K562 (cell line): ENCODE results near the gene TRPV5. TPM values are rescaled to one million over a fixed set of nuclear protein-coding genes. Genes with fewer than 3 reads are reported as not detected.

ENCODE experiments used
- ATAC-seq: fragments of 200-7000 bp; cut with Tn5 transposase; 3 replicates; pipeline ENCODE4 v1.9.1; 2020; ENCODE audit warnings: moderate library complexity
- BruUV-seq: library from RNA; stranded (reverse); fragments of 400-500 nt; replicated peaks from 2 replicates; lab custom pipeline; 2021; lab: Mats Ljungman, UMichigan
- CTCF ChIA-PET: fragments of 300-600 bp; formaldehyde crosslinking; extraction: SDS; loops from one replicate; lab custom pipeline; 2021; ENCODE audit warnings: low intra/inter-chr PET ratio; lab: Yijun Ruan, JAX
- POLR2A ChIA-PET: fragments of 300-600, 350-650 bp; sonication (Branson Sonifier 250); formaldehyde crosslinking; extraction: SDS; loops from one replicate; lab custom pipeline; 2021; ENCODE audit warnings: antibody characterized with exemption, inconsistent platforms; lab: Yijun Ruan, JAX
- DNase-seq, 4 experiments: peaks; one replicate each; pipeline versions ENCODE4 v3.0.0 to v3.0.0-alpha.2; 2011 to 2018; ENCODE audit warnings: low spot score in 3 of 4, mixed read lengths in 3 of 4; ENCODE audit errors: extremely low read depth in 1 of 4
- FAIRE-seq: peaks from 2 replicates; lab custom pipeline; 2011; peaks lifted over from hg19 to GRCh38; lab: Jason Lieb, UNC
- H2AFZ ChIP-seq: 2 replicates; pipeline ENCODE4 v1.6.0; 2011; ENCODE audit warnings: low read depth, low read length, control low read depth, inconsistent platforms
- H3K27ac ChIP-seq: fragments of 200-600 bp; 3 replicates; pipeline ENCODE4 v1.8.0; 2011; ENCODE audit warnings: low read depth, mild to moderate bottlenecking, control low read depth, inconsistent platforms, low read length, moderate library complexity, mixed read lengths; ENCODE audit errors: extremely low read depth
- H3K27me3 ChIP-seq, 2 experiments: fragments of 300-600 bp in 1 of 2; 2 replicates in 1 of 2; 3 replicates in 1 of 2; pipeline versions ENCODE4 v1.6.0 to v1.8.0; 2011; ENCODE audit warnings: inconsistent platforms in 2 of 2, low read length in 2 of 2, mild to moderate bottlenecking in 1 of 2, mixed read lengths in 1 of 2, moderate library complexity in 1 of 2; ENCODE audit not compliant: control insufficient read depth in 2 of 2, insufficient read depth in 2 of 2
- H3K36me3 ChIP-seq: fragments of 300-600 bp; 3 replicates; pipeline ENCODE4 v1.8.0; 2011; ENCODE audit warnings: mild to moderate bottlenecking, low read length, inconsistent platforms; ENCODE audit not compliant: control insufficient read depth, insufficient read depth
- H3K4me1 ChIP-seq, 2 experiments: fragments of 200-600 bp in 1 of 2; replicated peaks in 1 of 2; 2 replicates in 1 of 2; 3 replicates in 1 of 2; pipeline versions ENCODE4 v1.5.1 to v1.8.0; 2011; ENCODE audit warnings: inconsistent platforms in 2 of 2, low read length in 2 of 2, mild to moderate bottlenecking in 1 of 2, mixed read lengths in 1 of 2, moderate library complexity in 1 of 2; ENCODE audit not compliant: control insufficient read depth in 2 of 2, insufficient read depth in 2 of 2
- H3K4me2 ChIP-seq: 2 replicates; pipeline ENCODE4 v1.6.1; 2011; ENCODE audit warnings: low read length, control low read depth, inconsistent platforms, mixed read lengths; ENCODE audit not compliant: insufficient read depth
- H3K4me3 ChIP-seq: fragments of 200-600 bp; sonication (generic), shearing (Covaris generic); 2 replicates; pipeline ENCODE4 v1.5.1; 2016; ENCODE audit warnings: control low read depth, inconsistent platforms
- H3K79me2 ChIP-seq: fragments of 200-600 bp; 3 replicates; pipeline ENCODE4 v1.8.0; 2011; ENCODE audit warnings: low read length, inconsistent platforms; ENCODE audit not compliant: control insufficient read depth, insufficient read depth
- H3K9ac ChIP-seq, 2 experiments: 2 replicates each; pipeline versions ENCODE4 v1.6.0 to v1.6.1; 2011; ENCODE audit warnings: low read depth in 2 of 2, low read length in 2 of 2, control low read depth in 1 of 2, inconsistent platforms in 1 of 2, mild to moderate bottlenecking in 1 of 2, mixed read lengths in 1 of 2; ENCODE audit not compliant: insufficient read depth in 1 of 2
- H3K9me1 ChIP-seq: one replicate; pipeline ENCODE4 v1.6.0; 2011; ENCODE audit warnings: inconsistent platforms, mild to moderate bottlenecking, low read length, moderate library complexity; ENCODE audit not compliant: control insufficient read depth, insufficient read depth
- H3K9me3 ChIP-seq: replicated peaks from 2 replicates; pipeline ENCODE4 v1.5.1; 2011; ENCODE audit warnings: low read depth, low read length, inconsistent platforms; ENCODE audit not compliant: control insufficient read depth, insufficient read depth
- H4K20me1 ChIP-seq: replicated peaks from 2 replicates; pipeline ENCODE4 v1.6.1; 2011; ENCODE audit warnings: low read length, inconsistent platforms, mixed read lengths; ENCODE audit not compliant: control insufficient read depth, insufficient read depth
- HMG20A ChIP-seq: fragments of 450-650 bp; formaldehyde crosslinking; conservative IDR thresholded peaks from 2 replicates; pipeline ENCODE4 v1.4.0; 2020; ENCODE audit warnings: mild to moderate bottlenecking, mixed read lengths
- ILF3 ChIP-seq: fragments of 450-650 bp; IDR thresholded peaks from 2 replicates; pipeline ENCODE4 v1.6.1; 2018; ENCODE audit warnings: antibody characterized with exemption, mild to moderate bottlenecking, moderate library complexity, borderline replicate concordance
- ILK ChIP-seq: fragments of 450-650 bp; IDR thresholded peaks from 2 replicates; pipeline ENCODE4 v1.6.1; 2016; ENCODE audit warnings: missing genetic modification characterization, low read depth, mild to moderate bottlenecking, missing compliant biosample characterization, moderate library complexity, borderline replicate concordance
- MAFF ChIP-seq: IDR thresholded peaks from 2 replicates; pipeline ENCODE4 v1.6.1; 2012; ENCODE audit warnings: low read length, improper control_type of control experiment
- MAFK ChIP-seq: IDR thresholded peaks from 2 replicates; pipeline ENCODE4 v1.6.1; 2011; ENCODE audit warnings: low read length, improper control_type of control experiment
- MEIS2 ChIP-seq: fragments of 450-650 bp; IDR thresholded peaks from 2 replicates; pipeline ENCODE4 v1.6.1; 2014; ENCODE audit warnings: mild to moderate bottlenecking; ENCODE audit not compliant: partially characterized antibody
- NFATC3 ChIP-seq: fragments of 450-650 bp; IDR thresholded peaks from 2 replicates; pipeline ENCODE4 v1.6.1; 2017; ENCODE audit warnings: mild to moderate bottlenecking
- ZNF316 ChIP-seq: fragments of 450-650 bp; IDR thresholded peaks from 2 replicates; pipeline ENCODE4 v1.6.1; 2016
- ZNF586 ChIP-seq: fragments of 450-650 bp; formaldehyde crosslinking; conservative IDR thresholded peaks from 2 replicates; pipeline ENCODE4 v1.4.0; 2020; ENCODE audit warnings: mild to moderate bottlenecking, moderate library complexity
- ZNF592 ChIP-seq: fragments of 450-650 bp; IDR thresholded peaks from 2 replicates; pipeline ENCODE4 v1.6.1; 2017; ENCODE audit warnings: antibody characterized with exemption, mild to moderate bottlenecking
- WGBS: fragments of 100-300 bp; shearing (Covaris generic); methylation state at CpG from one replicate; pipeline ENCODE4 v1.1.6; 2016; ENCODE audit warnings: low coverage, mixed read lengths; ENCODE audit not compliant: insufficient coverage; ENCODE audit errors: missing lambda C conversion rate; 5-methylcytosine and 5-hydroxymethylcytosine counted together
- in situ Hi-C: fragments of 300-500 bp; cut with MboI; formaldehyde crosslinking; loops from 4 replicates; pipeline ENCODE4 v1.15.0; 2018; ENCODE audit warnings: inconsistent platforms, mixed read lengths
- intact Hi-C: fragments of 100-400 bp; cut with micrococcal nuclease; formaldehyde crosslinking; loops from 2 replicates; pipeline ENCODE4 v1.14.2; 2022
- polyA plus RNA-seq, 8 experiments: library from polyadenylated mRNA; depleted of rRNA in 4 of 8; stranded (reverse) in 5 of 8; unstranded in 3 of 8; fragments of >200 nt; fragmentation: Nextera tagmentation in 2 of 8; fragmentation: Illumina TruSeq in 1 of 8; extraction: Ambion mirVana in 2 of 8; extraction: Trizol in 1 of 8; gene quantifications; 2 replicates each; pipeline versions ENCODE4 v1.2.1 to v1.2.3, GENCODE V29; 2011 to 2014; ENCODE audit warnings: inconsistent platforms in 1 of 8, missing spikeins in 1 of 8
- total RNA-seq, 7 experiments: library from RNA; depleted of rRNA in 6 of 7; stranded (reverse); fragments of >200 nt in 6 of 7; fragmentation: Illumina TruSeq in 2 of 7; extraction: Trizol in 2 of 7; gene quantifications; 2 replicates each; pipeline versions ENCODE4 v1.2.1 to v1.2.3, GENCODE V29; 2011 to 2021; ENCODE audit warnings: low replicate concordance in 1 of 7
- TF ChIP-seq, protein P1 (sequence below): sonication (generic); formaldehyde crosslinking; IDR thresholded peaks from 2 replicates; pipeline ENCODE4 v1.8.0; 2023; ENCODE audit warnings: mild to moderate bottlenecking, missing genetic modification reagents
- TF ChIP-seq, protein P2 (sequence below): fragments of 450-650 bp; formaldehyde crosslinking; IDR thresholded peaks from 2 replicates; pipeline ENCODE4 v1.4.0; 2022; ENCODE audit warnings: mild to moderate bottlenecking, moderate library complexity

TRPV5 gene
- total and polyA plus RNA-seq, 9 of the 15 experiments (the other 6 are each of a cell fraction or from before 2014, with no cell fraction given): not detected

DNA sequence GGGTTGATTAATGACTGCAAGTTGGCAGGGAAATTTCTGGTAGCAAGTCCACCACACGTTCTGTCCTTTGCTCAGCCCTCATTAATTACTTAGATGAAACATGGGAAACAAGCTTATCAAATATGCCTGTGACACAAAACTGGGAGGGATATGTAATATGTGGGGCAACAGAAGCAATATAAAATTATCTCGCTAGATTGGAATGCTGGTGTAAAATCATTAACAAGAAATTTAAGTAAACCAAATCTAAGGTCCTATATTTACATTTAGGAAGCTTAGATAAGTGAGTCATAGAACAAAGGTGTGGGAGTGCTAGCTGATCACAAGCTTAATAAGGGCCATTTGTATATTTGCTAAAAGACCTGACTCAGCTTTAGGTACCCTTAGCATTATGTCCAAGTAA is 23.5 kb downstream of the TRPV5 start:
- no peak overlapping the region for H2AFZ ChIP-seq
- POLR2A ChIA-PET: interaction anchor here (0.6 to 1.6 kb wide), 2 partner anchors 9 to 13 kb away, joined by 3 to 4 read pairs; no protein-coding TSS in a partner anchor
- H3K9me3 ChIP-seq: no peaks in the 10 kb centered on the region
- H3K27me3 ChIP-seq: peaks cover 2 to 29% of the 10 kb centered on the region in 2 experiments; a peak in 4 of 5 replicates
- H3K9me1 ChIP-seq: no peaks in the 10 kb centered on the region
- FAIRE-seq: no peak
- H3K27ac ChIP-seq: no peak overlapping the region
- no peaks in the 10 kb centered on the region for H3K36me3 ChIP-seq
- H3K4me3 ChIP-seq: no peak overlapping the region
- no peak overlapping the region for H3K9ac ChIP-seq
- DNase-seq: no peak
- BruUV-seq: no TSS peak
- no peaks in the 10 kb centered on the region for H3K79me2 ChIP-seq
- intact Hi-C loops (no loop called here), in situ Hi-C loops (no loop called here)
- CTCF ChIA-PET: interaction anchor here (1.8 to 2.1 kb wide), 2 partner anchors 91 to 94 kb away, joined by 6 to 7 read pairs; no protein-coding TSS in a partner anchor
- ATAC-seq: no peak
- H3K4me1 ChIP-seq: peaks cover 4 to 5% of the 10 kb centered on the region in 2 experiments; a peak in 3 of 5 replicates
- 4% methylated on average over 2 of the region's 2 CpGs for WGBS
- H3K4me2 ChIP-seq: no peak overlapping the region
- H4K20me1 ChIP-seq: no peaks in the 10 kb centered on the region
- no peak for TF ChIP-seq ILF3
- TF ChIP-seq, protein P1, sequence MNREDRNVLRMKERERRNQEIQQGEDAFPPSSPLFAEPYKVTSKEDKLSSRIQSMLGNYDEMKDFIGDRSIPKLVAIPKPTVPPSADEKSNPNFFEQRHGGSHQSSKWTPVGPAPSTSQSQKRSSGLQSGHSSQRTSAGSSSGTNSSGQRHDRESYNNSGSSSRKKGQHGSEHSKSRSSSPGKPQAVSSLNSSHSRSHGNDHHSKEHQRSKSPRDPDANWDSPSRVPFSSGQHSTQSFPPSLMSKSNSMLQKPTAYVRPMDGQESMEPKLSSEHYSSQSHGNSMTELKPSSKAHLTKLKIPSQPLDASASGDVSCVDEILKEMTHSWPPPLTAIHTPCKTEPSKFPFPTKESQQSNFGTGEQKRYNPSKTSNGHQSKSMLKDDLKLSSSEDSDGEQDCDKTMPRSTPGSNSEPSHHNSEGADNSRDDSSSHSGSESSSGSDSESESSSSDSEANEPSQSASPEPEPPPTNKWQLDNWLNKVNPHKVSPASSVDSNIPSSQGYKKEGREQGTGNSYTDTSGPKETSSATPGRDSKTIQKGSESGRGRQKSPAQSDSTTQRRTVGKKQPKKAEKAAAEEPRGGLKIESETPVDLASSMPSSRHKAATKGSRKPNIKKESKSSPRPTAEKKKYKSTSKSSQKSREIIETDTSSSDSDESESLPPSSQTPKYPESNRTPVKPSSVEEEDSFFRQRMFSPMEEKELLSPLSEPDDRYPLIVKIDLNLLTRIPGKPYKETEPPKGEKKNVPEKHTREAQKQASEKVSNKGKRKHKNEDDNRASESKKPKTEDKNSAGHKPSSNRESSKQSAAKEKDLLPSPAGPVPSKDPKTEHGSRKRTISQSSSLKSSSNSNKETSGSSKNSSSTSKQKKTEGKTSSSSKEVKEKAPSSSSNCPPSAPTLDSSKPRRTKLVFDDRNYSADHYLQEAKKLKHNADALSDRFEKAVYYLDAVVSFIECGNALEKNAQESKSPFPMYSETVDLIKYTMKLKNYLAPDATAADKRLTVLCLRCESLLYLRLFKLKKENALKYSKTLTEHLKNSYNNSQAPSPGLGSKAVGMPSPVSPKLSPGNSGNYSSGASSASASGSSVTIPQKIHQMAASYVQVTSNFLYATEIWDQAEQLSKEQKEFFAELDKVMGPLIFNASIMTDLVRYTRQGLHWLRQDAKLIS (CRISPR knock-in tag): no peak
- no peak for TF ChIP-seq NFATC3
- TF ChIP-seq ZNF316: peak; percentile 27; the same call in 1 of the 2 replicates
- TF ChIP-seq ZNF592: no peak
- no peak for TF ChIP-seq ZNF586 (CRISPR knock-in tag)
- TF ChIP-seq MAFK: 0 out of 2 replicates have a peak, but pooled peaks have one; percentile 33
- TF ChIP-seq MEIS2: no peak
- no peak for TF ChIP-seq HMG20A (CRISPR knock-in tag)
- peak; percentile 34; the same call in 1 of the 2 replicates for TF ChIP-seq MAFF
- TF ChIP-seq, protein P2, sequence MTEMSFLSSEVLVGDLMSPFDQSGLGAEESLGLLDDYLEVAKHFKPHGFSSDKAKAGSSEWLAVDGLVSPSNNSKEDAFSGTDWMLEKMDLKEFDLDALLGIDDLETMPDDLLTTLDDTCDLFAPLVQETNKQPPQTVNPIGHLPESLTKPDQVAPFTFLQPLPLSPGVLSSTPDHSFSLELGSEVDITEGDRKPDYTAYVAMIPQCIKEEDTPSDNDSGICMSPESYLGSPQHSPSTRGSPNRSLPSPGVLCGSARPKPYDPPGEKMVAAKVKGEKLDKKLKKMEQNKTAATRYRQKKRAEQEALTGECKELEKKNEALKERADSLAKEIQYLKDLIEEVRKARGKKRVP: no peak
- TF ChIP-seq ILK: no peak
